ENCODE data around the gene AGTPBP1.
"Not testable (repeated sequence)": the region's sequence is repeated elsewhere in the genome, so short reads cannot be mapped to it uniquely, and the experiment has no call there.

- not testable (repeated sequence) for TF ChIP-seq MAX (CRISPR knock-in tag; IDR thresholded peaks at IDR 0.05); CTCF (IDR thresholded peaks at IDR 0.05); ZBTB21 (CRISPR knock-in tag; IDR thresholded peaks at IDR 0.05; ENCODE audit: borderline replicate concordance)
Measured at GRCh38 chr9:85719411-85719810, 22.3 kb downstream of the AGTPBP1 start.
